HAP-1 (cell line): ENCODE measurements around the gene TXK.
"Not testable (repeated sequence)": the region's sequence is repeated elsewhere in the genome, so short reads cannot be mapped to it uniquely, and the experiment has no call there.

Source experiments
- DNase-seq, 2 experiments: peaks; one replicate each; pipeline ENCODE4 v3.0.0-alpha.2; 2016 to 2020; ENCODE audit warnings: low spot score in 2 of 2
- H3K27me3 ChIP-seq: fragments of 250-450 bp; sonication (Bioruptor Pico); 2 replicates; pipeline ENCODE4 v1.5.1; 2020; ENCODE audit warnings: low read depth, mild to moderate bottlenecking, moderate library complexity
- H3K36me3 ChIP-seq: fragments of 250-450 bp; sonication (Bioruptor Pico); replicated peaks from 2 replicates; pipeline ENCODE4 v1.5.1; 2020; ENCODE audit warnings: mild to moderate bottlenecking
- H3K4me1 ChIP-seq: fragments of 250-450 bp; sonication (Bioruptor Pico); 2 replicates; pipeline ENCODE4 v1.5.1; 2020; ENCODE audit warnings: mild to moderate bottlenecking
- H3K4me3 ChIP-seq: fragments of 250-450 bp; sonication (Bioruptor Pico); 2 replicates; pipeline ENCODE4 v1.5.1; 2020; ENCODE audit warnings: mild to moderate bottlenecking, moderate library complexity
- H3K9me3 ChIP-seq: fragments of 250-450 bp; sonication (Bioruptor Pico); 2 replicates; pipeline ENCODE4 v1.5.1; 2020; ENCODE audit warnings: mild to moderate bottlenecking, moderate library complexity
- in situ Hi-C: fragments of 300-500 bp; cut with MboI; formaldehyde crosslinking; loops from 3 replicates; pipeline ENCODE4 v1.14.3; 2020; ENCODE audit warnings: low sequenced_read_pairs, inconsistent platforms, mixed read lengths

TXK gene

GRCh38 chr4:48134081-48134480 lies at the start of gene TXK:
TXK (minus strand) TSS chr4:48134250; CDS start chr4:48134170, 80 bp downstream.
- DNase-seq = no peak
- Histone ChIP-seq H3K4me1 (no peaks in the 10 kb centered on the region), H3K9me3 (no peaks in the 10 kb centered on the region), H3K4me3 (no peak within 1 kb of the TSS), H3K36me3 (no peaks in the 10 kb centered on the region), H3K27me3 (no peaks in the 10 kb centered on the region)
- in situ Hi-C loops = loop anchor here (25.0 kb wide), 1 partner anchor 428 kb away; no protein-coding TSS in a partner anchor

GRCh38 chr4:48180234-48180633 lies 46.2 kb upstream of the TXK start:
- H3K4me3 ChIP-seq = no peak overlapping the region
- no peaks in the 10 kb centered on the region for H3K36me3 ChIP-seq
- in situ Hi-C loops = no loop called here
- no peaks in the 10 kb centered on the region for H3K27me3 ChIP-seq
- H3K9me3 ChIP-seq = no peaks in the 10 kb centered on the region
- no peaks in the 10 kb centered on the region for H3K4me1 ChIP-seq
- no peak for DNase-seq

GRCh38 chr4:48178931-48179330 lies 44.9 kb upstream of the TXK start:
- Histone ChIP-seq H3K4me1 (no peaks in the 10 kb centered on the region), H3K36me3 (no peaks in the 10 kb centered on the region), H3K4me3 (no peak overlapping the region), H3K27me3 (no peaks in the 10 kb centered on the region), H3K9me3 (no peaks in the 10 kb centered on the region)
- DNase-seq = no peak
- in situ Hi-C loops = no loop called here

GRCh38 chr4:48175806-48176205 lies 41.8 kb upstream of the TXK start:
- in situ Hi-C loops = no loop called here
- no peak for DNase-seq
- H3K27me3 ChIP-seq = no peaks in the 10 kb centered on the region
- H3K4me3 ChIP-seq = no peak overlapping the region
- no peaks in the 10 kb centered on the region for H3K9me3 ChIP-seq
- H3K4me1 ChIP-seq = no peaks in the 10 kb centered on the region
- H3K36me3 ChIP-seq = no peaks in the 10 kb centered on the region

GRCh38 chr4:48175328-48175727 lies 41.3 kb upstream of the TXK start:
- no peaks in the 10 kb centered on the region for H3K27me3 ChIP-seq
- H3K36me3 ChIP-seq = no peaks in the 10 kb centered on the region
- no peaks in the 10 kb centered on the region for H3K4me1 ChIP-seq
- H3K9me3 ChIP-seq = no peaks in the 10 kb centered on the region
- in situ Hi-C loops = no loop called here
- DNase-seq = no peak
- H3K4me3 ChIP-seq = no peak overlapping the region

- no peaks in the 10 kb centered on the region for H3K36me3 ChIP-seq
- H3K4me1 ChIP-seq = no peaks in the 10 kb centered on the region
- no peak overlapping the region for H3K4me3 ChIP-seq
- in situ Hi-C loops = no loop called here
- H3K9me3 ChIP-seq = no peaks in the 10 kb centered on the region
- DNase-seq = no peak
- no peaks in the 10 kb centered on the region for H3K27me3 ChIP-seq
Observed at GRCh38 chr4:48173056-48173991, 39.3 kb upstream of the TXK start.

GRCh38 chr4:48172651-48173050 lies 38.6 kb upstream of the TXK start:
- H3K27me3 ChIP-seq = no peaks in the 10 kb centered on the region
- H3K36me3 ChIP-seq = no peaks in the 10 kb centered on the region
- in situ Hi-C loops = no loop called here
- H3K9me3 ChIP-seq = no peaks in the 10 kb centered on the region
- no peak overlapping the region for H3K4me3 ChIP-seq
- no peaks in the 10 kb centered on the region for H3K4me1 ChIP-seq
- no peak for DNase-seq

- H3K9me3 ChIP-seq = no peaks in the 10 kb centered on the region
- in situ Hi-C loops = no loop called here
- H3K4me1 ChIP-seq = no peaks in the 10 kb centered on the region
- no peaks in the 10 kb centered on the region for H3K36me3 ChIP-seq
- H3K27me3 ChIP-seq = no peaks in the 10 kb centered on the region
- no peak overlapping the region for H3K4me3 ChIP-seq
- DNase-seq = no peak
Observed at GRCh38 chr4:48169636-48170035, 35.6 kb upstream of the TXK start.

GRCh38 chr4:48167538-48168263 lies 33.7 kb upstream of the TXK start:
- Histone ChIP-seq H3K4me3 (no peak overlapping the region), H3K36me3 (no peaks in the 10 kb centered on the region), H3K4me1 (no peaks in the 10 kb centered on the region), H3K9me3 (no peaks in the 10 kb centered on the region), H3K27me3 (no peaks in the 10 kb centered on the region)
- in situ Hi-C loops = no loop called here
- DNase-seq = no peak

- H3K9me3 ChIP-seq, H3K4me1 ChIP-seq, H3K4me3 ChIP-seq, DNase-seq, H3K36me3 ChIP-seq, H3K27me3 ChIP-seq, in situ Hi-C loops: not testable (repeated sequence)
Observed at GRCh38 chr4:48164561-48164960, 30.5 kb upstream of the TXK start.

GRCh38 chr4:48163746-48164145 lies 29.7 kb upstream of the TXK start:
- no peak for DNase-seq
- Histone ChIP-seq H3K4me3 (no peak overlapping the region), H3K36me3 (no peaks in the 10 kb centered on the region), H3K4me1 (peaks cover 7% of the 10 kb centered on the region), H3K9me3 (no peaks in the 10 kb centered on the region), H3K27me3 (no peaks in the 10 kb centered on the region)
- in situ Hi-C loops = no loop called here

- Histone ChIP-seq H3K4me1 (peaks cover 7% of the 10 kb centered on the region), H3K9me3 (no peaks in the 10 kb centered on the region), H3K27me3 (no peaks in the 10 kb centered on the region), H3K36me3 (no peaks in the 10 kb centered on the region), H3K4me3 (no peak overlapping the region)
- in situ Hi-C loops = no loop called here
- DNase-seq = no peak
Observed at GRCh38 chr4:48162162-48162561, 28.1 kb upstream of the TXK start.

- no peaks in the 10 kb centered on the region for H3K36me3 ChIP-seq
- H3K9me3 ChIP-seq = no peaks in the 10 kb centered on the region
- peaks cover 7% of the 10 kb centered on the region for H3K4me1 ChIP-seq
- no peaks in the 10 kb centered on the region for H3K27me3 ChIP-seq
- no peak overlapping the region for H3K4me3 ChIP-seq
- in situ Hi-C loops = no loop called here
- no peak for DNase-seq
Observed at GRCh38 chr4:48157271-48157670, 23.2 kb upstream of the TXK start.

GRCh38 chr4:48156423-48156822 lies 22.4 kb upstream of the TXK start:
- Histone ChIP-seq H3K9me3 (no peaks in the 10 kb centered on the region), H3K4me1 (peaks cover 7% of the 10 kb centered on the region), H3K36me3 (no peaks in the 10 kb centered on the region), H3K27me3 (no peaks in the 10 kb centered on the region), H3K4me3 (no peak overlapping the region)
- in situ Hi-C loops = no loop called here
- DNase-seq = no peak
